ENCODE results near the gene GPC5. TPM values are rescaled to one million over a fixed set of nuclear protein-coding genes. Genes with fewer than 3 reads are reported as not detected.
"Not testable (repeated sequence)": the region's sequence is repeated elsewhere in the genome, so short reads cannot be mapped to it uniquely, and the experiment has no call there.

The GPC5 gene
- total RNA-seq, 4 donors from 2014 or later = not detected

DNA sequence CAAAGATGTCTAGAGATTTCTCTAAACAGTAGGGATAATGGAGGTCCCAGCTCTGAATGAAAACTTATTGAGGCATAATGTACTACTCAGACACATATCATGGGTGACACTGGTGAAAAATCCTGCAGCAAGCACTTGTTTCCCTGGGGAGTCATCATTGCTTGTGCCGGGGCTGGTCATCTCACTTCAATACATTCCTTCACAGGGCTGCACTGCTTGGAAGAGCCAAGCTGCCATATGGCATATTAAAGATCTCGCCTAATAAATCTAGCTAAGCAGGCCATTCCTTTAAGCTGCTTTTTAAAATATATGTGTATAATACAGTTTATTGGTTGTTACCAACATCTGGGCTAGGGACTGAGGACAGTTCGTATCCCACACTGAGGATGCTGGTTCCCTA, 1496.0 kb downstream of the GPC5 start:
- no peak for TF ChIP-seq POLR2A (IDR thresholded peaks at IDR 0.05)
- TF ChIP-seq, protein P1, sequence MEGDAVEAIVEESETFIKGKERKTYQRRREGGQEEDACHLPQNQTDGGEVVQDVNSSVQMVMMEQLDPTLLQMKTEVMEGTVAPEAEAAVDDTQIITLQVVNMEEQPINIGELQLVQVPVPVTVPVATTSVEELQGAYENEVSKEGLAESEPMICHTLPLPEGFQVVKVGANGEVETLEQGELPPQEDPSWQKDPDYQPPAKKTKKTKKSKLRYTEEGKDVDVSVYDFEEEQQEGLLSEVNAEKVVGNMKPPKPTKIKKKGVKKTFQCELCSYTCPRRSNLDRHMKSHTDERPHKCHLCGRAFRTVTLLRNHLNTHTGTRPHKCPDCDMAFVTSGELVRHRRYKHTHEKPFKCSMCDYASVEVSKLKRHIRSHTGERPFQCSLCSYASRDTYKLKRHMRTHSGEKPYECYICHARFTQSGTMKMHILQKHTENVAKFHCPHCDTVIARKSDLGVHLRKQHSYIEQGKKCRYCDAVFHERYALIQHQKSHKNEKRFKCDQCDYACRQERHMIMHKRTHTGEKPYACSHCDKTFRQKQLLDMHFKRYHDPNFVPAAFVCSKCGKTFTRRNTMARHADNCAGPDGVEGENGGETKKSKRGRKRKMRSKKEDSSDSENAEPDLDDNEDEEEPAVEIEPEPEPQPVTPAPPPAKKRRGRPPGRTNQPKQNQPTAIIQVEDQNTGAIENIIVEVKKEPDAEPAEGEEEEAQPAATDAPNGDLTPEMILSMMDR (IDR thresholded peaks at IDR 0.05 in 4 of 5, conservative IDR thresholded peaks at IDR 0.05 in 1 of 5) = no peak
- Histone ChIP-seq H3K27ac (no peak overlapping the region), H3K36me3 (no peaks in the 10 kb centered on the region), H3K4me3 (no peak overlapping the region), H3K27me3 (no peaks in the 10 kb centered on the region), H3K4me1 (no peaks in the 10 kb centered on the region), H3K9me3 (no peaks in the 10 kb centered on the region)
- ATAC-seq (no peak), DNase-seq (no peak)
- intact Hi-C loops (cut with DNase I; ENCODE audit: low total_unique reads) (no loop called here), in situ Hi-C loops (cut with MboI; ENCODE audit: low sequenced_read_pairs in 4 of 4) (no loop called here)

DNA sequence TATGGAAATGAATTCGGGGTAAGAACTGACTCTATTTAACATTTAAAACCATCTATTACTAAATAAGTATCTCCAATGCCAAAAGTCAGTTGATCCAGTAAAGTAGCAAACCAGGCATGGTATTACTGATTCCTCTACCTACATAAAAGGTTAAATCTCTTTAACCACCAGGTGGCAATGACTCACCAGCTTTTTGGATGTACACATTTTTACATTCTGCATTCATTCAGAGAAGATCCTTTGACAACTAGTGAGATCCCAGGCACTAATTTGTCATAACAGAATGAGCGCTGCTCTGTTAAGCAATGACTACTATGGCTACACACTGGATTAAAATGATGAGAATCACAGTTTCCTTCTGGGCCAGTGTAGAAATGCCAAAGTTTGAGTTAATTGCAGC, 1498.4 kb downstream of the GPC5 start:
- Histone ChIP-seq H3K36me3 (no peaks in the 10 kb centered on the region), H3K9me3 (no peaks in the 10 kb centered on the region), H3K4me3 (no peak overlapping the region), H3K27ac (no peak overlapping the region), H3K27me3 (no peaks in the 10 kb centered on the region), H3K4me1 (no peaks in the 10 kb centered on the region)
- TF ChIP-seq, protein P1 (IDR thresholded peaks at IDR 0.05 in 4 of 5, conservative IDR thresholded peaks at IDR 0.05 in 1 of 5) = no peak
- TF ChIP-seq POLR2A (IDR thresholded peaks at IDR 0.05) = no peak
- intact Hi-C loops (cut with DNase I; ENCODE audit: low total_unique reads) (no loop called here), in situ Hi-C loops (cut with MboI; ENCODE audit: low sequenced_read_pairs in 4 of 4) (no loop called here)
- ATAC-seq (no peak), DNase-seq (no peak)

- H3K27me3 ChIP-seq; in situ Hi-C loops (cut with MboI; ENCODE audit: low sequenced_read_pairs in 4 of 4); DNase-seq; ATAC-seq; H3K9me3 ChIP-seq; H3K4me1 ChIP-seq; intact Hi-C loops (cut with DNase I; ENCODE audit: low total_unique reads); H3K36me3 ChIP-seq; H3K27ac ChIP-seq; H3K4me3 ChIP-seq: not testable (repeated sequence)
These were observed 1500.5 kb downstream of the GPC5 start for GRCh38 chr13:92898946-92899345.

GRCh38 chr13:92900446-92900845, 1502.0 kb downstream of the GPC5 start:
- intact Hi-C loops (cut with DNase I; ENCODE audit: low total_unique reads) = no loop called here
- ATAC-seq (no peak), DNase-seq (no peak)
- Histone ChIP-seq H3K9me3 (no peaks in the 10 kb centered on the region), H3K4me1 (no peaks in the 10 kb centered on the region), H3K27ac (no peak overlapping the region), H3K4me3 (no peak overlapping the region), H3K27me3 (no peaks in the 10 kb centered on the region), H3K36me3 (no peaks in the 10 kb centered on the region)
- TF ChIP-seq, protein P1 (IDR thresholded peaks at IDR 0.05 in 4 of 5, conservative IDR thresholded peaks at IDR 0.05 in 1 of 5) = no peak
- TF ChIP-seq POLR2A (IDR thresholded peaks at IDR 0.05) = no peak
- in situ Hi-C loops (cut with MboI; ENCODE audit: low sequenced_read_pairs in 4 of 4) = no loop called here

DNA sequence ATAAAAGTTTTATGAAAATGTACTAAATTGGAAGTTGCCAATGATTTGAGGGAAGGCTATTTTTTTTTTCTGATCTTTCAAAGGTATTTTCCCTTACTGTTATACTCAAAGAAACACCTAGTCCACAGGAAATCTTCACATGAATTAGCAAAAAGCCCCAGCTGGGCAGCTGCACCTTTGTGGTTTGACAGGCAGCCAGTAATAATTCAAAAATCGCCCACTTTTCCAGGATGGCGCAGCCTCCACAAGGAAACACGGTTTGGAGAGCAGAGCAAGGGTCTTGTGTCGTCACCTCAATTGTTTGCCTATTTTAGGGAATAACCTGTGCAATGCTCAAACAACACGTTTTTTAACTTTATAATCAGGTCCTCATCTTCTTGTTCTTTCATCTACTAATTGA, 1503.3 kb downstream of the GPC5 start:
- Histone ChIP-seq H3K36me3 (no peaks in the 10 kb centered on the region), H3K27ac (no peak overlapping the region), H3K9me3 (no peaks in the 10 kb centered on the region), H3K4me3 (no peak overlapping the region), H3K4me1 (no peaks in the 10 kb centered on the region), H3K27me3 (no peaks in the 10 kb centered on the region)
- intact Hi-C loops (cut with DNase I; ENCODE audit: low total_unique reads) (no loop called here), in situ Hi-C loops (cut with MboI; ENCODE audit: low sequenced_read_pairs in 4 of 4) (no loop called here)
- no peak for DNase-seq
- TF ChIP-seq POLR2A (IDR thresholded peaks at IDR 0.05) = no peak
- TF ChIP-seq, protein P1 (IDR thresholded peaks at IDR 0.05 in 4 of 5, conservative IDR thresholded peaks at IDR 0.05 in 1 of 5) = no peak
- no peak for ATAC-seq

Measured in gastrocnemius medialis (tissue), 4 donors.